ACC112 (cell line): ENCODE measurements around the gene SEZ6L.
"Not testable (repeated sequence)": the region's sequence is repeated elsewhere in the genome, so short reads cannot be mapped to it uniquely, and the experiment has no call there.

Source experiments
- H2AFZ ChIP-seq: fragments of 200-600 bp; sonication (generic); one replicate; pipeline ENCODE4 v1.6.0; 2017; ENCODE audit warnings: antibody characterized with exemption, low read length; ENCODE audit not compliant: unreplicated experiment
- H3K27ac ChIP-seq: fragments of 200-600 bp; sonication (generic); 2 replicates; pipeline ENCODE4 v1.5.1; 2014; ENCODE audit warnings: low read depth, mild to moderate bottlenecking, antibody characterized with exemption, low read length, moderate library complexity
- H3K27me3 ChIP-seq: fragments of 200-600 bp; sonication (generic); 2 replicates; pipeline ENCODE4 v1.6.1; 2014; ENCODE audit warnings: mild to moderate bottlenecking, antibody characterized with exemption, low read length, moderate library complexity, mixed read lengths; ENCODE audit not compliant: insufficient read depth
- H3K36me3 ChIP-seq: fragments of 200-600 bp; sonication (generic); 2 replicates; pipeline ENCODE4 v1.6.1; 2016; ENCODE audit warnings: mild to moderate bottlenecking, antibody characterized with exemption, low read length, moderate library complexity, mixed read lengths; ENCODE audit not compliant: insufficient read depth
- H3K4me1 ChIP-seq: fragments of 200-600 bp; sonication (generic); one replicate; pipeline ENCODE4 v1.6.1; 2016; ENCODE audit warnings: low read length, mixed read lengths; ENCODE audit not compliant: insufficient read depth, unreplicated experiment, control insufficient read depth
- H3K4me3 ChIP-seq: fragments of 200-600 bp; sonication (generic); 2 replicates; pipeline ENCODE4 v1.5.1; 2014; ENCODE audit warnings: mild to moderate bottlenecking, low read depth, low read length
- H3K79me2 ChIP-seq: fragments of 200-600 bp; sonication (generic); one replicate; pipeline ENCODE4 v1.6.0; 2016; ENCODE audit warnings: low read length; ENCODE audit not compliant: control insufficient read depth, unreplicated experiment, insufficient read depth

SEZ6L gene

DNA sequence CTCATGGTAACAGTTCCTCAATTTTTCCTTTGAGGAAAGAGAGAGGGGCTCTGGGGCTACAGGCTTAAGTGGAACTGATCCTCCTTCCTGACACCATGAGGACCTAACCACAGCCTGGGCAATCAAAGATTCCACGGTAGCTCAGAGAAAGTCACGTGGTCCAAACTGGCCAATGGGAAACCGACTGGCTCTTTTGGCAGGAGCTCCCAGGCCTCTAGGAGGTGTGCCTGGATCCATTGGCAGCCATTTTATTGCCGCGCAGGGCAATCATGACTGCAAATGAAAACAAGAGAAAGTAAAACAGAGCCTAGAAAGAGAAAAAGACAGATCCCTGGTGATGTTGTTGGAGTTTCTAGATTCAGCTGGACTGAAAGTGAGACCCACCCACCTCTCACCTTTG, 232.5 kb downstream of the SEZ6L start:
- Histone ChIP-seq H3K4me3 (no peak overlapping the region), H3K79me2 (no peaks in the 10 kb centered on the region), H3K27ac (no peak overlapping the region), H2AFZ (no peak overlapping the region), H3K27me3 (no peaks in the 10 kb centered on the region), H3K36me3 (no peaks in the 10 kb centered on the region), H3K4me1 (no peaks in the 10 kb centered on the region)

- Histone ChIP-seq H3K4me1 (no peaks in the 10 kb centered on the region), H2AFZ (no peak overlapping the region), H3K27me3 (peaks cover 4% of the 10 kb centered on the region; the same call in 1 of the 2 replicates), H3K27ac (no peak overlapping the region), H3K36me3 (no peaks in the 10 kb centered on the region), H3K79me2 (no peaks in the 10 kb centered on the region), H3K4me3 (no peak overlapping the region)
Observed at GRCh38 chr22:26404851-26405421, 235.7 kb downstream of the SEZ6L start.

DNA sequence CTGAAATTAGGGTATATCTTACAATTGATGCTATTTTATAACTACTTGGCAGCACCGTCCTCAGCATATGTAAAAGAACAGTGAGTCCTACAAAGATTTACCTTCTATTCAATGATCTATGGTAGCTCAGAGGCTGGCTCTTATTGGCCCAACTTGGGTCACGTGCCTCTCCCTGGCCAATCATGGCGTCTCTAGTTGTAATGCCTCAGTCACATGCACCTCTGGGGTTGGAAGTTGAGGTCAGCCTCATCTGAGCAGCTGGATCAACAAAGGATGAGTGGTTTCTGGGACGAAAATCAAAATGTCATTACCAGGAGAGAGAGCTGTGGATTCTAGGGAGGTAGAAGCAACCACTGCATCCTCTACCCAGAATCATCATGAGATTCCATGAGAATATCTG, 236.9 kb downstream of the SEZ6L start:
- H3K27ac ChIP-seq, result no peak overlapping the region
- peaks cover 15% of the 10 kb centered on the region for H3K27me3 ChIP-seq
- no peaks in the 10 kb centered on the region for H3K79me2 ChIP-seq
- no peaks in the 10 kb centered on the region for H3K36me3 ChIP-seq
- H3K4me3 ChIP-seq, result no peak overlapping the region
- H3K4me1 ChIP-seq, result no peaks in the 10 kb centered on the region
- H2AFZ ChIP-seq, result no peak overlapping the region

DNA sequence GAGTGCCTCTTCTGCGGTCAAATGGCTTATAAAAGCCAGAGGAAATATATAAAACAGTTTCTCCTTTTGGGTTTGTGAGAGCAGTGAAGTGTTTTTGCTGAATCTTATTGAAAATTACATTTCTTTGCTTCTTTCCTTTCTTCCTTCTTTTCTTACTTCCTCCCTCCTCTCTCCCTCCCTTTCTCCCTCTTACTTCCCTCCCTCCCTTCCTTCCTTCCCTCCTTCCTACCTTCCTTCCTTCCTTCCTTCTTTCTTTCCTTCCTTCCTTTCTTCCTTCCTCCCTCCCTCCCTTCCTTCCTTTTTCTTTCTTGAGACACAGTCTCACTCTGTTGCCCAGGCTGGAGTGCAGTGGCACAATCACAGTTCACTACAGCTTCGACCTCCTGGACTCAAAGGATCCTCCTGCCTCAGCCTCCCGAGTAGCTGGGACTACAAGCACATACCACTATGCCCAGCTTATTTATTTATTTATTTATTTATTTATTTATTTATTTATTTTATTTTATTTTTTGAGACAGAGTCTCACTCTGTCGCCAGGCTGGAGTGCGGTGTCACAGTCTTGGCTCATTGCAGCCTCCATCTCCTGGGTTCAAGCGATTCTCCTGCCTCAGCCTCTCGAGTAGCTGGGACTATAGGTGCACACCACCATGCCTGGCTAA, 239.4 kb downstream of the SEZ6L start:
- not testable (repeated sequence) for H2AFZ ChIP-seq, H3K79me2 ChIP-seq, H3K36me3 ChIP-seq, H3K27ac ChIP-seq, H3K4me1 ChIP-seq, H3K4me3 ChIP-seq
- H3K27me3 ChIP-seq, result peaks cover 30% of the 10 kb centered on the region

- no peak overlapping the region for H3K4me3 ChIP-seq
- no peaks in the 10 kb centered on the region for H3K36me3 ChIP-seq
- no peaks in the 10 kb centered on the region for H3K79me2 ChIP-seq
- no peaks in the 10 kb centered on the region for H3K4me1 ChIP-seq
- H3K27me3 ChIP-seq, result peaks cover 35% of the 10 kb centered on the region
- no peak overlapping the region for H3K27ac ChIP-seq
- no peak overlapping the region for H2AFZ ChIP-seq
Observed at GRCh38 chr22:26409719-26410335, 240.6 kb downstream of the SEZ6L start.

DNA sequence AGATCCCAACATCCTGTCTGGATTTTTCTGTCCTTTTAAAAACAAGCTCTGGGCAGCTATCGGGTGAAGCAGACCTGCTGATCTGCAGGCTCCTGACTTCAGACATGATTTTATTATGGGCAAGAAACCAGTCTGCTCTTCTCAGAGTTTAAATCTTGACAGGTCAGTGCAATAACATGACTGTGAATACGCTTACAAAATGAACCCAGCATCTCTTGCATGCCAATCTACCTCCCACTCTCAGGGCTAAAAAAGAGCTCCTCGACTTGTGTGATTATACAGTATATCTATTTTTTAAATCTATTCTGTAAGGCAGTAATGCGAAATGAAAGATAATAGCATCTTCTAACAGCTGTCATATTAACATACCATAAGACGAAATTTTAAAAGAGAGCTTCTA, 241.1 kb downstream of the SEZ6L start:
- Histone ChIP-seq H3K36me3 (no peaks in the 10 kb centered on the region), H3K4me3 (no peak overlapping the region), H3K27me3 (peaks cover 35% of the 10 kb centered on the region), H3K4me1 (no peaks in the 10 kb centered on the region), H3K79me2 (no peaks in the 10 kb centered on the region), H3K27ac (no peak overlapping the region), H2AFZ (no peak overlapping the region)

DNA sequence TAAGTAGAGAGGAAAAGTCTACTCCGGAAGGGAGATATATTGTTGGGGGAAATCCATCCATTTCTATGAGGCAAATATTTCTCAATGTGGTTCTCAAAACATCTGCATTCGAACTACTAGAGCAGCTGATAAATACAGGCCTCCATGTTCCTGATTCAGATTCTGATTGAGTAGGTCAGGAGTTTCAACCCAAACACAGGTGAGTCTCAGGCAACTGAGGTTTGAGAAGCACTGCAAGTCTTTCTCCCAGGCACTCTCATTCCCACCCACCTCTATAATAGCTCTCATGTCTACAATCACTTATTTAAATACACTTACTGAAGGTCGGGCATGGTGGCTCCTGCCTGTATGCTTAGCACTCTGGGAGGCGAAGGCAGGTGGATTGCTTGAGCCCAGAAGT, 245.1 kb downstream of the SEZ6L start:
- H3K27me3 ChIP-seq, result peaks cover 44% of the 10 kb centered on the region
- H2AFZ ChIP-seq, result no peak overlapping the region

GRCh38 chr22:26416256-26416655, 247.0 kb downstream of the SEZ6L start:
- Histone ChIP-seq H3K4me1 (peaks cover 10% of the 10 kb centered on the region), H3K27me3 (peaks cover 39% of the 10 kb centered on the region), H3K27ac (no peak overlapping the region), H3K79me2 (no peaks in the 10 kb centered on the region), H3K4me3 (no peak overlapping the region), H2AFZ (no peak overlapping the region), H3K36me3 (no peaks in the 10 kb centered on the region)

More for the DNA sequence above, 245.1 kb downstream of the SEZ6L start:
- no peak overlapping the region for H3K27ac ChIP-seq
- H3K4me1 ChIP-seq, result peaks cover 10% of the 10 kb centered on the region
- H3K79me2 ChIP-seq, result no peaks in the 10 kb centered on the region
- no peaks in the 10 kb centered on the region for H3K36me3 ChIP-seq
- no peak overlapping the region for H3K4me3 ChIP-seq

GRCh38 chr22:26416670-26417276, 247.5 kb downstream of the SEZ6L start:
- H3K79me2 ChIP-seq, result no peaks in the 10 kb centered on the region
- H3K4me1 ChIP-seq, result peaks cover 10% of the 10 kb centered on the region
- H3K27ac ChIP-seq, result no peak overlapping the region
- H3K36me3 ChIP-seq, result no peaks in the 10 kb centered on the region
- no peak overlapping the region for H3K4me3 ChIP-seq
- H3K27me3 ChIP-seq, result peaks cover 34% of the 10 kb centered on the region
- no peak overlapping the region for H2AFZ ChIP-seq

DNA sequence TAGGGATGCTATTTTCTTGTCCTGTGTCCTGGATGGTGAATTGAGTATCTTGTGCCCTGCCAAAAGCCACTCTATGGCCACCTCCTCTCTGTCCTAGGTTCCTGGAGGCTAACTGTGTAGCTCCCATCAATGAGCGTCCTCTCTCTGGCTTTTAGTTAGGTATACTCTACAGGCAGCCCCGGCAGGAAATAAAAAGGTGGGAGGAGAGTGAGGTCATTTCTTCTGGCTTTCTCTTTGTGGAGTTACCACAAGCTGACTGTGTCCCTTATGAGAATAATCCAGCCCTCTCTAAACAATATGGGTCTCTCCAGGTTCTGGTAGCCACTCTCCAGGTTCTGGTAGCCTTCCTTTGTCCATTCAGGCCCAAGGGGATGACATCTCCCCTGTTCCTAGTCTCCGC, 248.1 kb downstream of the SEZ6L start:
- H3K79me2 ChIP-seq, result no peaks in the 10 kb centered on the region
- no peaks in the 10 kb centered on the region for H3K36me3 ChIP-seq
- peaks cover 29% of the 10 kb centered on the region for H3K27me3 ChIP-seq
- H2AFZ ChIP-seq, result no peak overlapping the region
- peaks cover 10% of the 10 kb centered on the region for H3K4me1 ChIP-seq
- no peak overlapping the region for H3K4me3 ChIP-seq
- no peak overlapping the region for H3K27ac ChIP-seq

DNA sequence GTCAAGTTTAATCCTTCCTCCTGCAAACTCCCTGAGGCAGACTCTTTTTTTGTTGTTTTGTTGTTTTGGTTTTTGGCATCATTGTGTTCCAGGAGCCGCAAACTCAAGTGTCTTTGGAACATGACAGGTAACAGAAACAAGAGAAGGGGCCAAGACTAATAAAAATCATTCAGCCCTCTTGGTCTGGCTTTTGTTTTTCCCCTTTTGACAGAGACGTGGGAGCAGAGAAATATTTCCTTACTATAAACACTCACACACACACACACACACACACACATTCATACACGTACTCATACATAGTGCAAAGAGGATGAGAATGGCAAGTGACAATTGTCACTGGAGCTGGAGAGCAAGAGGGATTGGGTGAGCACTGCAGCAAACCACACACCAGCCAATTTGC, 249.4 kb downstream of the SEZ6L start:
- Histone ChIP-seq H3K79me2 (no peaks in the 10 kb centered on the region), H3K36me3 (no peaks in the 10 kb centered on the region), H3K27ac (no peak overlapping the region), H3K4me1 (peaks cover 10% of the 10 kb centered on the region), H3K27me3 (peaks cover 37% of the 10 kb centered on the region), H3K4me3 (no peak overlapping the region), H2AFZ (no peak overlapping the region)
